HG03066 (cell line): ENCODE data around the gene ANGPTL4.

Experiments used
- ATAC-seq: cut with Tn5 transposase; IDR thresholded peaks from one replicate; pipeline ENCODE4 v1.9.1; 2021; ENCODE audit warnings: low read depth; ENCODE audit not compliant: unreplicated experiment

Gene ANGPTL4

GRCh38 chr19:8387688-8388611 lies 24.0 kb downstream of the ANGPTL4 start:
- ATAC-seq = no peak

GRCh38 chr19:8388612-8388958 lies 24.6 kb downstream of the ANGPTL4 start:
- ATAC-seq = no peak

GRCh38 chr19:8389891-8390616 lies 26.1 kb downstream of the ANGPTL4 start, which contains the start of gene RAB11B:
TSS of gene RAB11B (plus strand) at chr19:8390360. CDS start at chr19:8390417, 57 bp downstream.
- ATAC-seq = peak; percentile 89

- peak; percentile 31 for ATAC-seq
These were observed 26.6 kb downstream of the ANGPTL4 start for GRCh38 chr19:8390617-8390981.

- ATAC-seq = no peak
These were observed 27.5 kb downstream of the ANGPTL4 start for GRCh38 chr19:8391198-8392016.

GRCh38 chr19:8392017-8392591 lies 28.1 kb downstream of the ANGPTL4 start:
- ATAC-seq = no peak

GRCh38 chr19:8393192-8393870 lies 29.4 kb downstream of the ANGPTL4 start:
- ATAC-seq = no peak

GRCh38 chr19:8393871-8394250 lies 29.9 kb downstream of the ANGPTL4 start:
- ATAC-seq = no peak

GRCh38 chr19:8395621-8396082 lies 31.7 kb downstream of the ANGPTL4 start:
- no peak for ATAC-seq

GRCh38 chr19:8396185-8396562 lies 32.2 kb downstream of the ANGPTL4 start:
- no peak for ATAC-seq

GRCh38 chr19:8396563-8397203 lies 32.7 kb downstream of the ANGPTL4 start:
- no peak for ATAC-seq

- ATAC-seq = no peak
These were observed 33.3 kb downstream of the ANGPTL4 start for GRCh38 chr19:8397271-8397670.

- ATAC-seq = no peak
These were observed 33.9 kb downstream of the ANGPTL4 start for GRCh38 chr19:8397746-8398310.

GRCh38 chr19:8398311-8398771 lies 34.4 kb downstream of the ANGPTL4 start:
- ATAC-seq = no peak

GRCh38 chr19:8399681-8400188 lies 35.8 kb downstream of the ANGPTL4 start:
- no peak for ATAC-seq

- ATAC-seq = no peak
These were observed 38.0 kb downstream of the ANGPTL4 start for GRCh38 chr19:8401981-8402411.

GRCh38 chr19:8403098-8403819 lies 39.3 kb downstream of the ANGPTL4 start:
- no peak for ATAC-seq

GRCh38 chr19:8403820-8404109 lies 39.8 kb downstream of the ANGPTL4 start:
- no peak for ATAC-seq
